Stimulated activated CD8-positive, alpha-beta memory T cell treated with anti-CD3 and anti-CD28 coated beads, Interleukin-12 subunit alpha, Interleukin-12 subunit beta, amount 100 ng/mL, for 24 hours (primary cell): ENCODE measurements around the gene SYTL5.

Source experiments
- DNase-seq: peaks from one replicate; pipeline ENCODE4 v3.0.0-alpha.2; 2020; ENCODE audit errors: extremely low read depth

SYTL5 gene

DNA sequence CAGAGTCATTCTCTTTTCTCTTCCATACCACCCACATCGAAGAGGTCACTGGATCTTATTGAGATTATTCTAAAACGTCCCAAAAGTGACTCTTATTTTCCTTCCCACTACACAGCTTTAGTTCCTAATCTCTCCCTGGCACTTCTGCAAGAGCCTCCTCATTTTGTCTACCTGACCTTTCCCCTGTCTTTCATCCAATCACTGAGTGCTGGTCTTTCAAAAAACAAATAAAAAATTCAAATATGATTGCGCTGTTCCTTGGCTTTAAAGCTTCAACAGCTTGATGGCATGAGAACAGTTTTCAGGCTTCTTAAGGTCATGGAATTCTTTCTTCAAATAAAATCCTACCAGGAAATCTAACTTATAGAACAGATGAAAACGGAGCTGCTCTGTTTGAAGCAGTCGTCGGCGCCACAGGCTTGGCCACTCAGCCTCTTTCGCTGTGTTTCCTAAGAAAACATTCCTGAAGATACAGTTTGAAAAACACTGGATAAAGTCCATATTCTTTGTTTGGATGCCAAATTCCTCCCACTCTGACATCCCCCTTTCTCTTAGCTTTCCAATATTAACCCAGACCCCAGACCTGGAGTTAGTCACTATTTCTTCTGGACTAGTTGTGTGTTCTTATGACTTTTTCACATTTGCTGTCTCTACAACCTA is 12.5 kb downstream of the SYTL5 start:
- no peak for DNase-seq

DNA sequence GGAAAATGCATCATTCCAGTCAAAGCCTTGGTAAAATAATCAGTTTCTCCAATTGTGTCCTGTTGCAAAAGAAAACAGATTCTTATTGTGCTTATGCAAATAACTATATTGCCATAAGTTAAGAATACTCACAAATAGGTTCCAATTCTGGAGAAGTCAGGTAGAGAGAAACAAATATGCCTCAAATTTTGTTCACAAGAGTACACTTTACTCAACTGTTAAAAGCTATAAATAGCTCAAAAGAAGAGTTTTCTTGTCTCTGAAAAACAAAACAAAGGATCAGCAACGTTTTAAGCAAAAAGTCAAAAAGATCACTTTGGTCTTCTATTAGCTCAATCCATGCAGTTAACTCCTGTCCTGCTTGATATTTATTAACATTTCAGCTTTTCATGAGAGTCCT is 21.9 kb downstream of the SYTL5 start:
- DNase-seq: no peak

DNA sequence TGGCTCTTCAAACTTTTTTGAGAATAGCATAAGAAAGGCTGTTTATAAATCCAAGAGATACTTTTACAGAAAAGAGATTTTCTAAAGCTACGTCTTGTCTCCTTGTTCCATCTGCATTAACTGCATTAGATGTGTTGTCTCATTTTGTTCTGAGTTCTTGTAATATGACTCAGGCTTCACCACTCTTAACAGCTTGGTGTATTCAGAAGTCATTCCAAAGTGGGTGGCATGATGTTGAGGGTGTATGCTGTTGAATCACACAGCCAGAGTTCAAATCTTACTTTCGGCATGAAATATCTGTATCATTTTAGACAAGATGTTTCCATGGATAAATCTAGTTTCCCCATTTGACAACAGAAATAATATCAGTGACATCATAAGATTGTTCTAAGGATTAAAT is 30.1 kb downstream of the SYTL5 start:
- DNase-seq: no peak

DNA sequence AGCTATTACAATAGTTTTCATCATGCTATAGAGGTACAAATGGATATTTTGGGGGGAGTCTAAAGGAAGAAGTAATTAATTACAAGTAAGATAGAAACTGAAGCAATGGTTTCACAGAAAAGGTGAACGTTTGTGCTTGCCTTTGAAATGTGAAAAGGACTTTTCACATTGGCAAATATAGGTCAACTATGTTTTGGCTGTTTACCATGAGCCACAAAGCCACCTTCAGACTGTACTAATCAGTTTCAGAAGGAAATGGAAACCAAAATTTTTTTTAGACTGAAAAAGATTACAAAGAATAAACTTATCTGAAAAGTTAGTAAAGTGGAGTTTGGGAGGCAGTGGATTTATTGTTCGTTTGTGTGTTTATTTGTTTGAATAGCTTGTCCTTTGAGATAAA is 32.1 kb downstream of the SYTL5 start:
- DNase-seq: no peak

DNA sequence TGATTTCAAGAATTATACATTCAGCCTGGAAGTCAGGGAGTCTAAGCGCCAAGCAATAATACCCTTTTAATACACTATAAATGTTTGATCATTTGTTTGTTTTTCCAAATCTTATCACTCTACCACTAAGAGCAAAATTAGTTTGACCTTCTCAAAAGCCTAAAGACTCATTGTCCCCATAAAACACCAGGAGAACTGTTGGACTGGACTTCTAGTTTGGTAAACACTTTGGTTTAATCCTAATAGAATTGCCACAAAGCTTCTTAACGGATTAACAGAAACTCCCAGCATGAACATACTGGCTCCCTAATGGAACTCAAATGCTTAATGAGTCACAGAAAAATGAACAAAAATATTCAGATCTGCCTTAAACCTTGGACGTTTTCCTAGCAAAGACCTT is 34.9 kb downstream of the SYTL5 start:
- no peak for DNase-seq

DNA sequence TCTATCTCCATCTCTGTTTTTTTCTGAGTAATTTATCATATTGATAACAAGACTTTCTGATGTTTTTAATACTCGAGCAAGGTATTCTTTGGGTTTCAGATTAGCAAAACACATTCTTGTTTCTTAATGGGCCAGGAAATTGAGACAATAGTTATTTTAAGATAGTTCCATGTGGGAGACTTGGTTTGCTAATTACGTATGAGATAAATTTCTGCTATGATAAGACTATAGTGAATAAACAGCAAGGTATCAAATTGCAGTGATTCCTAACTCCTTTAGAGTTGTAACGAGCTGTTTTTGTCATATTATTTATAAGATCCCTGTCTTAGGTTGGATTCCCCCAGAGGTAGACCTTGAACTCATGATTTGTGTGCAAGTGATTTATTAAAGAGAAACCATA is 38.3 kb downstream of the SYTL5 start:
- DNase-seq: no peak

DNA sequence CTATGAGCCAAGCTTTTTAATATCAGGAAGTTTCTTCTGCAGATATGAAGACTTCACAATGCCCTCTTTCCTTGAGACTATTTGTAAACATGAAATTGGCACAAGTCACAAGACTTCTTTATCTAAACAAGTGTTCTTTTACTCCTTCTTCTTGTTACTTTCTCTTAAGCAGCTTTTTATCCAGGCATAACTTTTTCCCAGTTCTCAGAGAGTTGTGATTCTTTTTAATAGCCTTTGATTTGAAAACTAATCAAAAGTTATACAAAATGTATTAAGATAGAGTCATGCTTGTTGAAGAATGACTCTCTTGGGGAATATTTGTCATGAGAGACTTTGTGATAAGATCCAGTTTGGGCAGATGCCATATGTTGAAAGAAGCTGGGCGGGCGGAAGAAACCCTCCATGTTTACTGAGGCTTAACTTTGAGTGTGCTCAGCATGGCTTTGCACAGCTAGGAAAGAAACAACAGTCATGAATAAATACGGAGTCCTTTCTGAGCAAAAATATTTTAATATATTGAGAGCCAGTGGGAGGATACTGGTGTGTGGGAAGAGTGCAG is 39.3 kb downstream of the SYTL5 start:
- DNase-seq: no peak

DNA sequence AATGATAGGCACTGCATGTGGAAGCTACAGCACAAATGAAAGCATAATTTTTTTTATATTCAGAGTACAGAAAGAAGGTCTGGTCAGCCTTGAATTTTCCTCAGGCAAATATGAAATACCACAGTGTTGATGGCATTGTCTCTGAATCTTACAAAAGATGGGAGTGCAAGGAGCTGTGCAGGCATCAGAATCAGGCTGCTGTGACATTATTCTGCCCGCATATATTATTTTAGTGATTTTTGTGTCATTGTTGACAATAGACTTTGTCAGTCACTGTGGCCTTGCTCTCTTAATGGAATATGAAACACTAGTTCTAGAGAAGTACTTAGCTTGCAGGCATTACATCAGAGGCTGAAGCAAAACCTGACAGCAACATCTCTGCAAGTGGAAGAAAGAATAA is 42.5 kb downstream of the SYTL5 start:
- no peak for DNase-seq

DNA sequence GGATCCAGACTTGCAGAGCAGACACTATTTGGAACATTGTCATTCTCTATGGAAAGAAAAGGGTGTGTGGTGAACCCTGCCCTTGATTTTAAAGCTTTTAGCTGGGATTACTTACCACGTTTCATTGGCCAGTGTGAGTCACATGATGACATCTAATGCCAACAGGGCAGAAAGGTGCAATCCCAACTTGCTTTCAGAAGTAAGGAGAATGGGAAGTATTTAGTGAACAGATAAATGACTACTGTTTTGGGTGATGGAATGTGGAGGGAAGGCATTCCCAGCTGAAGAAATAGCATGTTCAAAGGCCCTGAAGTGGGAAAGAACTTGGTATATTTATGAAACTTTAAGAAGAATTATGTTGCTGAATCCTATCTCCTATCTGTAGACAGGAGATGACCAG is 44.5 kb downstream of the SYTL5 start:
- no peak for DNase-seq

DNA sequence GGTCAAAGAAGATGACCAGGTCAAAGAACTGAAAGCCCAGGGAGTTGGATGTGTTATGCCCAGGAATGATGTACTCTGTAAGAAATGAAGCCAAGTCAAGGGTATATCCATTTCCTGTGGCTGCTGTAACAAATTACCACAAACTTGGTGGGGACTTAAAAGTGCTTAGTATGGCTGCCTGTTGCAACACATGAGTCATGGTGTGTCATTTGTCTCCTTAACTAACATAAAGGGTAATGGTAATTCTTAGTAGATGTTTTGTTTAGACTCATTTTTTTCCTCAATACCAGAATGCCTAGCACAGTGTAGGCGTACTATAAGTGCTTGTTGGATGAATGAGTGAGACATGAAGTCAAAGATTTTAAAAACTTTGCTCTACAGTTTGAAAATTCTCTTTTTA is 45.7 kb downstream of the SYTL5 start:
- DNase-seq: no peak

DNA sequence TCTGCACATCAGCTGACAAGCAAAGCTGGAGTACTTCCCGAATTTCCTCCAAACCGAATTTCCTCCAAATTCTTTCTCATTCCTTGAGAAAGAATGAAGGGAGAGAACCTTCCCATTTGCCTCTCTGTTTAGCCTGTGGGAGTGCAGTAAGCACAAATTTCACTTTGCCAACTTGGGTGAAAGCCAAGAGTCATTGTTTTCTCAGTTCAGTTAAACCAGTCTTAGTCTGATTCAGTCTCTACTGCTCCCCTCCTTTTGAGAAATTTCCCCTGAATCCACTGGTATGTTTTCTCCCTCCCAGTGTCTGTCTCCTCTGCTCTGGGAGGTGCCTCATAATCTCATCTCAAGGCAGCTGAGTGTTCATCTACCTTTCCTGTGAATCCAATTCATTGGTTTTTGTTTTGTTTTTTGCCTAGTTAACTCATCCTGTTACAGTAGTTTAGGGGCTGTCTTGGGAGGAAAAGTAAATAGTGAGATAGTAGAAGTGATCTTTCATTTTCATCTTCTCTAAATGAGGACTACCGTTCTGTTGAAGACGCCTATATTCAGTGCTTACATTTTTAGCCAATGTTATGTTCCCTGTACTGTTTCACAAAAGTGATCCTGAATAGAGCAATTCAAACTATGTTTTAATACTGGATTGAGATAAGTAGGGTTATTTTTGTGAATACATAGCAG is 49.0 kb downstream of the SYTL5 start:
- DNase-seq: no peak

DNA sequence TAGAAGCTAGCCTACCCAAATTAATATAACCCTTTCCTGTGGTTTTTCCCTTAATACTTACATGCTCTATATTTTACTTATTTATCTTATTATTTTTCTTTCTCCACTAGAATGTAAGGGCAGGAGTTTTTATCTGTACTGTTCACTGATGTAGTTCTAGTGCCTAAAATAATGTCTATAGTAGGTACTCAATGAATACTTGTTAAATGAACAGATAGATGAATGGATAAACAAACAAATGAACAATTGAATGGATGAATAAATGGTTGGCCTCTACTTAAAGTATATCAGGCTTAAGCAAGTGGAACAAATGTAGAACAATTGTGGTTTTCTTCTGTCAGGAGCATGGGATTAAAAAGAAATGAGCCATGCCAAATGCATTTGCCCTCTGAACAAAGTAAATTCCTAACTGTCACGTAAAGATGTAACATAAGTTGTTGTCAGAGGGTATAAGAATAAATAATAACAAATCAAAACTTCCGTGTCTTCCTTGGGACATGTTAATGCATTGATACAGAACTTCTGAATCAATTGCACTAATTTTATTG is 54.1 kb downstream of the SYTL5 start:
- no peak for DNase-seq

DNA sequence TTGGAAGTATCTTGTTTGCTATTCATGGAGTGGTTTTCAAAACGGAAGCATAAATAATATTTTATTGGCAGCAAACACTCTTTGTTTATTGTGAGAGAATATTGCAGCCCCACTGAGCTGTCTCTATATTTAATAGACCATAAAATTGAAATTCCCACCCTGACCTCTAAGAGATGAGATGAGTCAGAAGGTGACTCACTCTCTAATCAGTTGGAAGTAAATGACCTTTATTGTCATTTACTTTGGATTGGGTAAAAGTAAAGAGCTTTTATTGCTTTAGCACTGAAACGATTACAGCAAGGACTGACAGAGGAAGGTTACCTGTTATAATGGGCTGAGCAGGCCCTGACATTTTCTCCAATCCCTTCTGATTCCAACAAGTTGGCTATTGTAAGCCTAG is 55.0 kb downstream of the SYTL5 start:
- DNase-seq: no peak

DNA sequence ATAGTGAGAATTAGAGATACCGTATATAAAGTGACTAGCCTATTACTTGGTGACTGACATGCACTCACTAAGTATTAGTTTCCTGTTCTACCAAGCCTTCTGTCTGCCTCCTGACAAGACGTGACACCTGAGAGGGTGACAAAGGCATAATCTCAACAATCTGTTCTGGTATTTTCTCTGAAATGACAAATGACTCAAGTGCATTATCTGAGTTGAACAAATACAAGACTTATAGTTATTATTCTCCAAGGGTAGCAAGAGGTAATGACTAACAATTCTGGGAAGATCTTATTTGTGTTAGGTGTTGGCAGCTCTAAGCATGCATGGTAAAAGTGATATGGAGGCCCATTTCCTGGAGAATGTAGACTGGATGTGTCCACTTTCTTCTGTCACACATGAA is 60.6 kb downstream of the SYTL5 start:
- DNase-seq: no peak

DNA sequence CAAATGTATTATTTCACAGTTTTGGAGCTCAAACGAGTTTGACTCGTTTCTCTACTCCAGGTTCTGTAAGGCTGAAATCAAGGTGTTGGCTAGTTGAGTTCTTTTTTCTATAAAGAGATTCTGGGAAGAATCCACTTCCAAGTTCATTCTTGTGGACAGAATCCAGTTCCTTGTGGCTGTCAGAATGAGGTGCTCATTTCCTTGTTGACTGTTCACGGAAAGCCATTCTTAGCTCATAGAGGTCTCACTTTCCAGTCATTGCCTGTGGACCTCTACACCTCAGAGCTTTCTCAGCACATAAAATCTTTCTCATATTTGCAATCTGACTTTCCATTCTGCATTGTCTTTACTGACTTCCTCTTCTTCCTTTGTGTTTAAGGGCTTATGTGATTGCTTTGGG is 62.9 kb downstream of the SYTL5 start:
- no peak for DNase-seq

DNA sequence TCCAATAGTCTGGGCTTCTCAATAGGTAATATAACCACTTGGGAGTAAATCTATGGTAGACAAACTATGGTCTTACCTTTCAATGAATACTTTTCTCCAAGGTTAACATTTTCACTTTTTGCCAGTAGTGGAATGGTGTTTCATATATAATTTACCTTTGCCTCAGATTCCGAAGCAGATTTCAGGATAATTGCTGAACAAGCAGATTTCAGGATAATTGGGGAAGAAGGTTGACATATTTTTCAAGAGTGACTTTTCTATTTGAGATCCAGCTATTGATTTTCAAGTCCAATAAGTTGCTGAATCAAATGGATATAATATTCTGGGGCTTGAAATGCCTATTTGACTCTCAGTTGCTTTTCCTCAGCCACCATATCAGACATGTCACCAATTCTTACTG is 63.6 kb downstream of the SYTL5 start:
- DNase-seq: no peak

DNA sequence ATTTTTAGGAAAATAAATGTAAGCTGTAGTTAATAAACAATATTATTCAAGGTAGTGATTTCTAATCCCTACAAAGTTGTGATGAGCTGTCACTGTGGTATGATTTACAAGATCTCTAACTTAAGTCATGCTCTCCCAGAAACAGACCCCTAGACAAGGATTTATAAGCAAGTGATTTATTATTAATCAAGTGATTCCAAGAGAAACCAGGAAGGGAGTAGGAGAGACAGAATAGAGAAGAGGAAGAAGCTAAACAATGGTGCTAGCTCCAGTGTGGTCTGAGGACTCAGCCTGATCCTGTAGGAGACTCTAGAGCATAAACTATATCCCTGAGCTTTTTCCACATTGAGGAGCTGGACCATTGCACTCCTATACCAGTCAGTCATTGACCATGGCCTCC is 73.1 kb downstream of the SYTL5 start:
- DNase-seq: no peak

DNA sequence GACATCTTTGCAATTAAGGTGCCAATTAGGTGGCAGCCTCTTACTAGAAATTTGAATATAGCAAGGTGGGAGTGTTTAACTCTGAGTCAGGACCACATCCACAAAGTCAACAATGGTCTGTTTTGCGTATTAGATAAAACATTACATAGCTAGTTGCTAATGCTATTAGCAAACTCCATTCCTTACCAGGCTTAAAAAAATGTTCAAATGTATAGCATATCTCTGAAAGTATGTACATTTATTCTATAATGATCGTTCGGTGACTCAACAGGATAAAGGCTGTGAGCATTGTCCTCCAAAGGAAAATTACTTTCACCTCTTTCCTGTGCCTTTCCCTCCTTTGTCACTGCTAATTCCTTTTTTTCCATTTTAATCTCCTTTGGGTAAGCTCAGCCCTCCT is 74.5 kb downstream of the SYTL5 start:
- no peak for DNase-seq

DNA sequence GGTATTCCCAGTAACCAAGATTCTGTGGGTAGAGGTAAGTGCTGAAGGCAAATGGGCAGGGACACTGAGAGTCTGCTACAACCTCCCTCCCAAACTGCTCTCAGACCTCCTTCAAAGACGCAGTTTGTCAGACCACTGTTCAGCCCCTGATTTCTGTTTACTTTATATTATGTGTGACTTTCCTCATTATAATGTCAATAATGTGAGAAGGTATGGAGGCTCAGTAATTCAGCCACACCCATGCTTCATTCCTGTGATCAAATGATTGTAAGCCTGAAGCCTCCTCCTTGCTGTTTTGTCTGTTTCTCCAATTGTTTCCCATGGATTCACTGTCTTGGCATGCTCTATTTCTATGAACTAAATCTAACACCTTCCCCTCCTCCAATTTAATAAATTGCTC is 75.6 kb downstream of the SYTL5 start:
- DNase-seq: no peak

DNA sequence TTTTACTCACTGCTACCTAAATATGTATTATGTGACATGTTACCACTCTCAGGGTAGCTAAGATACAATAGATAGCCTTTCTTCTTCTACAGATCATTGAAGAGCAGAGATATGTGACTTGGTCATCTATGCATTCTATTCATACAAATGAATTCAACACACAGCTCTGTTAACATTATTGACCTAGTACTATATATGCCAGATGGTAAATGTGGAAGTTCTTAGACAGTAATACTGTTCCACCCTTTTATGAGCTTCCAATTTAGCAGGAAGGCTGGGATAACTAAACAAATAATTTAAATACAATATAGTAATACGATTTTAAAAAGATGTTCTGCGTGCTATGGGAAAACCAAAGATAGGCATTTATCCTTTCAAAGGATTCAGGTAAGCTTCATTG is 76.0 kb downstream of the SYTL5 start:
- DNase-seq: no peak

DNA sequence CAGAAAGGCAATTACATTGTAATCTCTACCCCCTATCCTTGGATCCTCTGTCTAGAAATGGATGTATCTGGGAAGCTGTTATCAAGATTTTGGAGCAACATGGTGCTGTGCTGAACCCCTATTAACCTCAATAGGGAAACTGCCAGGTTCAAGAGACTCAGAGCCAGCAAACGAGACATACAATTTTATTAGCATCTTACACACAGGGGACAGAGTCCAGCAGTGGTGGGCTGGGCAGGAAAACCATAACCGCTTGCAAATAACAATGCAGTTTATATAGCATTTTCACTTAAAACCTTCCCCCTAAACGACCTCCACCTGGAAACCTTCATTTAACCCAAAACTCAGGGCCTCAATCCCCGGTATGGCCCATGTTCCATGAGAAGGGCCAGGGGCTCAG is 79.5 kb downstream of the SYTL5 start:
- no peak for DNase-seq

DNA sequence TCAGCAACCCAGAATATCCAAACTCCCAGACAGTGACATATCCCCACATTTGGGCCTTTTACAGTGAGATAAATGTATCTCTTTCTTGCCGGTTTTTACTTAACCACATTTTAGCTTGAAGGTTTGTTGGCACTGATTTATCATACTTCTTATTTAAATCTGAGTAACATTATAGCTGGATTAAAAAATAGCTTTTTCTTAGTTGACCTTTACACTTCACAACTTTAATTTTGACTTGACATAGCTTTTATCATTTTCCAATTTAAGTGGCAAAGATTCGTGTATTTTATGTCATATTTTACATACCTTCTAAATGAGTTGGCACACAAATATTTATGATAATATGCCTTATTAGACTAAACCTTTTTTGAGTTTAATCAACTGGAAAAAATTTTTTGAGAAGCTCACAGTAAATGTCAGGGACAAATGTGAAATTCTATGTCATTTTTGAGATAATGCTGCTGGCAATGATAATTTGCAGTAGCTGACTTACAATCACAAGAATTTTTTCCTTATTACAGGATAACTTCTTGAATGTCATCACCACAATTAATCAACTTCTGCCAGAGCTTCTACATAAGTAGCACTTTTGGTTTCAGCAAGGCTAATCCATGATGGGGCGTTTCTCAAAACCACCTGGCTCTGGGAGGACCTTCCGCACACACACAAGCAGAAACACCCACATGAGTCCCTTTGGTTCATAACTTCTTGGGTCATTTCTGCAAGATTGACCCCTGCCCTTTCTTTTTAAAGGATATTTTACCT is 80.3 kb downstream of the SYTL5 start:
- DNase-seq: no peak

DNA sequence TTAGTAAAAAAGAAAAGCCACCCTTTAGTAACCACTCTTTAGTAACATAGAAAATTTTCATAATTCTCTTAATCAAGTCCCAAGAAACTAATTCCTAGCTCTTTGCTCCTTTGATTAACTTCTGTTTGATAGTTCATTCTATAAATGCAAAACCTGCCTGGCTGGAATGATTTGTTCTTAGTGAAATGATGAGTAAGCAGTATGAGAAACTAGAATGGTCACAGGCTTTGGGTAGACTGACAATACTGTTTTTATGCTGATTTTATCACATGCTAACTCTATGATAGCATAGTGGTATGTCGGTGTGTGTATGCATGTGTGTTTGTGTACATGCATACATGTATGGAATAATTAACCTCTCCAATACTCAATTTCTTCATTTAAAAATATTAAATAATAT is 81.2 kb downstream of the SYTL5 start:
- no peak for DNase-seq
